Measurements from ENCODE around the gene SH3PXD2B. TPM values are rescaled to one million over a fixed set of nuclear protein-coding genes. Genes with fewer than 3 reads are reported as not detected.

Gene SH3PXD2B
- total RNA-seq, 4 donors from 2014 or later: 27.8 to 52.6 (median 44.4) TPM

- H3K9me3 ChIP-seq: no peaks in the 10 kb centered on the region
- no peak overlapping the region for H3K4me3 ChIP-seq
- TF ChIP-seq, protein P1, sequence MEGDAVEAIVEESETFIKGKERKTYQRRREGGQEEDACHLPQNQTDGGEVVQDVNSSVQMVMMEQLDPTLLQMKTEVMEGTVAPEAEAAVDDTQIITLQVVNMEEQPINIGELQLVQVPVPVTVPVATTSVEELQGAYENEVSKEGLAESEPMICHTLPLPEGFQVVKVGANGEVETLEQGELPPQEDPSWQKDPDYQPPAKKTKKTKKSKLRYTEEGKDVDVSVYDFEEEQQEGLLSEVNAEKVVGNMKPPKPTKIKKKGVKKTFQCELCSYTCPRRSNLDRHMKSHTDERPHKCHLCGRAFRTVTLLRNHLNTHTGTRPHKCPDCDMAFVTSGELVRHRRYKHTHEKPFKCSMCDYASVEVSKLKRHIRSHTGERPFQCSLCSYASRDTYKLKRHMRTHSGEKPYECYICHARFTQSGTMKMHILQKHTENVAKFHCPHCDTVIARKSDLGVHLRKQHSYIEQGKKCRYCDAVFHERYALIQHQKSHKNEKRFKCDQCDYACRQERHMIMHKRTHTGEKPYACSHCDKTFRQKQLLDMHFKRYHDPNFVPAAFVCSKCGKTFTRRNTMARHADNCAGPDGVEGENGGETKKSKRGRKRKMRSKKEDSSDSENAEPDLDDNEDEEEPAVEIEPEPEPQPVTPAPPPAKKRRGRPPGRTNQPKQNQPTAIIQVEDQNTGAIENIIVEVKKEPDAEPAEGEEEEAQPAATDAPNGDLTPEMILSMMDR (IDR thresholded peaks at IDR 0.05): no peak
- TF ChIP-seq EP300 (IDR thresholded peaks at IDR 0.05) (no peak), POLR2A (IDR thresholded peaks at IDR 0.05) (no peak)
- H3K4me1 ChIP-seq: peaks cover 0 to 11% (median 2%) of the 10 kb centered on the region in 4 donors
- H3K27me3 ChIP-seq: no peaks in the 10 kb centered on the region
- no peaks in the 10 kb centered on the region for H3K36me3 ChIP-seq
- no peak for DNase-seq (ENCODE audit: low spot score in 2 of 2)
- WGBS, 2 donors: 90 to 92% methylated on average over 11 of the region's 11 CpGs
- H3K27ac ChIP-seq: no peak overlapping the region
Observed at GRCh38 chr5:172315587-172316493, 138.5 kb downstream of the SH3PXD2B start.

DNA sequence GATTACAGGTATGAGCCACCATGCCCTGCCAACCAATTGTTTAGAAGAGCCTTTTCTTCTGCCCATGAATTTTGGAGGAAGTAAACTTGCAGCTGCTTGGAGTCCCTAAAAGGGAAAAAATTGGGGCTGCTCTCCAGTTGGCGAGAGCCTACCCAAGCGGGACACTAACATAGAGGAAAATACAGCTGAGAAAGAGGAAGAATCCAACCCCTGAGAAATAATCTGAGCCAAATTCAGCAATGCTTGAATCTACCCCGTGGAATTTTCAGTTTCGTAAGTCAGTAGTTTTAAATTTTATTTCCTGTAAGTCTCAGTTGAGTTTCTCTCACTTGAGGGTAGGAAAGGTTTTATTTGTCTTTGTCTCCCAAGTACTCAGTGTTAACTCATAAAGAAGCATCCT lies 140.4 kb downstream of the SH3PXD2B start:
- Histone ChIP-seq H3K4me3 (no peak overlapping the region), H3K4me1 (peaks cover 0 to 3% (median 0%) of the 10 kb centered on the region in 4 donors), H3K9me3 (no peaks in the 10 kb centered on the region), H3K27ac (no peak overlapping the region), H3K27me3 (no peaks in the 10 kb centered on the region), H3K36me3 (no peaks in the 10 kb centered on the region)
- no peak for TF ChIP-seq EP300 (IDR thresholded peaks at IDR 0.05)
- TF ChIP-seq POLR2A (IDR thresholded peaks at IDR 0.05): no peak
- TF ChIP-seq, protein P1 (IDR thresholded peaks at IDR 0.05): no peak
- WGBS, 2 donors: 71 to 77% methylated on average over 4 of the region's 4 CpGs
- no peak for DNase-seq (ENCODE audit: low spot score in 2 of 2)

- Histone ChIP-seq H3K36me3 (no peaks in the 10 kb centered on the region), H3K4me3 (no peak overlapping the region), H3K9me3 (no peaks in the 10 kb centered on the region), H3K27ac (peak overlapping the region in 3 of 4 donors; percentile 0 to 73 (median 38)), H3K4me1 (peaks cover 0 to 3% (median 0%) of the 10 kb centered on the region in 4 donors), H3K27me3 (no peaks in the 10 kb centered on the region)
- TF ChIP-seq, protein P1 (IDR thresholded peaks at IDR 0.05): no peak
- TF ChIP-seq EP300 (IDR thresholded peaks at IDR 0.05) (peak in 1 of 2 donors; percentile 39), POLR2A (IDR thresholded peaks at IDR 0.05) (no peak)
- 32 to 33% methylated on average over 1 of the region's 1 CpG for WGBS, 2 donors
- peak in 1 of 2 donors; percentile 49 for DNase-seq (ENCODE audit: low spot score in 2 of 2)
Observed at GRCh38 chr5:172312286-172312685, 142.0 kb downstream of the SH3PXD2B start.

DNA sequence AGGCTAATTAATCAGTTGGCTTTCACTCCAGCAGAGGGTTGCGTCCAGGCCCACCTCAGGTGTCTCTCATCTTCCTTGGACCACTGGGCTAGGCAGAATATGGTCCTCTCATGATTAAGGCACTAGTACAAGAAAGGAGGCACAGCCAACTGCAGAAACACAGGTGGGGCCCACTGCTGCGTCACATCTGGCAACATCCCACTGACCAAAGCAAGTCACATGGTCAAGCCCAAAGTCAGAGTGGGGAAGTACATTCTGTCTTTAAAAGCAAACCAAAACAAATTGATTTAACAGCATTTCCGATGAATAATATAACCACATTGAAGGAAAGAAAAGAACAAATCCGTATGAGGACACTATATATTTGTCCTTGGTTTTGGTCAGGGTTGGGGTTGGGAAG lies 142.7 kb downstream of the SH3PXD2B start:
- Histone ChIP-seq H3K4me1 (peaks cover 0 to 3% (median 0%) of the 10 kb centered on the region in 4 donors), H3K27me3 (no peaks in the 10 kb centered on the region), H3K36me3 (no peaks in the 10 kb centered on the region), H3K4me3 (no peak overlapping the region), H3K9me3 (no peaks in the 10 kb centered on the region), H3K27ac (peak overlapping the region in 2 of 4 donors; percentile 38 to 73)
- DNase-seq (ENCODE audit: low spot score in 2 of 2): peak; percentile 55 to 66
- TF ChIP-seq POLR2A (IDR thresholded peaks at IDR 0.05) (no peak), EP300 (IDR thresholded peaks at IDR 0.05) (peak in 1 of 2 donors; percentile 70)
- WGBS, 2 donors: 70 to 74% methylated on average over 4 of the region's 4 CpGs

DNA sequence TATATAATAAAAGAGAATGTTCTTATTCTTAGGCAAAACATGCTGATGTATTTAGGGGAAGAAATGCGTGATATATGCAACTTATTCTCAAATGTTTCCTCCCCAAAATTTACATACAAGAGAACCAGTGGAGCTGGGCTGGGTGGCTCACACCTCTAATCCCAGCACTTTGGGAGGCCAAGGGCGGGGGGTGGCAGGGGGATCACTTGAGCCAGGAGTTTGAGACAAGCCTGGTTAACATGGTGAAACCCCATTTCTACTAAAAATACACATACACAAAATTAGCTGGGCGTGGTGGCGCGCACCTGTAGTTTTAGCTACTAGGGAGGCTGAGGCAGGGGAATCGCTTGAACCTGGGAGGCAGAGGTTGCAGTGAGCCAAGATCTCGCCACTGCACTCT lies 143.3 kb downstream of the SH3PXD2B start:
- TF ChIP-seq, protein P1 (IDR thresholded peaks at IDR 0.05): no peak
- 96 to 97% methylated on average over 7 of the region's 7 CpGs for WGBS, 2 donors
- no peak for DNase-seq (ENCODE audit: low spot score in 2 of 2)
- Histone ChIP-seq H3K27me3 (no peaks in the 10 kb centered on the region), H3K36me3 (no peaks in the 10 kb centered on the region), H3K4me3 (no peak overlapping the region), H3K9me3 (peaks cover 0 to 5% (median 0%) of the 10 kb centered on the region in 4 donors), H3K27ac (peak overlapping the region in 1 of 4 donors; percentile 73), H3K4me1 (peaks cover 0 to 3% (median 0%) of the 10 kb centered on the region in 4 donors)

Measured in tibial nerve (tissue), 4 donors.